HuH-7.5 (cell line): ENCODE measurements around the gene MUCL3.
"Not testable (repeated sequence)": the region's sequence is repeated elsewhere in the genome, so short reads cannot be mapped to it uniquely, and the experiment has no call there.

Experiments used
- DNase-seq: peaks from one replicate; pipeline ENCODE4 v3.0.0; 2011; ENCODE audit warnings: low spot score

MUCL3 gene

DNA sequence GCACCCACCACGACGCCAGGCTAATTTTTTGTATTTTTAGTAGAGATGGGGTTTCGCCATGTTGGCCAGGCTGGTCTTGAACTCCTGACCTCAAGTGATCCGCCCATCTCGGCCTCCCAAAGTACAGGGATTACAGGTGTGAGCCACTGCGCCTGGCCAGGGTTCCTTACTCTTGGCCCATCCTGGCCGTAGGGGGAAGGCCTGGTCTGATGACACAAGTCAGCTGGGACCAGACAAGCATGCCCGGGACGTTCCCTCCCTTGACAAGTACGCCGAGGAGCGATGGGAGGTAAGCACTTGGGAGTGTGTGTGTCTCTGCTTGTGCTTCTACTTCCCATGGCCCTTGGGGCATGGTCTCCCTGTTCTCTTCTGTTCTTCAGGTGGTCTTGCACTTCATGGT is 30.3 kb upstream of the MUCL3 start:
- DNase-seq = not testable (repeated sequence)

DNA sequence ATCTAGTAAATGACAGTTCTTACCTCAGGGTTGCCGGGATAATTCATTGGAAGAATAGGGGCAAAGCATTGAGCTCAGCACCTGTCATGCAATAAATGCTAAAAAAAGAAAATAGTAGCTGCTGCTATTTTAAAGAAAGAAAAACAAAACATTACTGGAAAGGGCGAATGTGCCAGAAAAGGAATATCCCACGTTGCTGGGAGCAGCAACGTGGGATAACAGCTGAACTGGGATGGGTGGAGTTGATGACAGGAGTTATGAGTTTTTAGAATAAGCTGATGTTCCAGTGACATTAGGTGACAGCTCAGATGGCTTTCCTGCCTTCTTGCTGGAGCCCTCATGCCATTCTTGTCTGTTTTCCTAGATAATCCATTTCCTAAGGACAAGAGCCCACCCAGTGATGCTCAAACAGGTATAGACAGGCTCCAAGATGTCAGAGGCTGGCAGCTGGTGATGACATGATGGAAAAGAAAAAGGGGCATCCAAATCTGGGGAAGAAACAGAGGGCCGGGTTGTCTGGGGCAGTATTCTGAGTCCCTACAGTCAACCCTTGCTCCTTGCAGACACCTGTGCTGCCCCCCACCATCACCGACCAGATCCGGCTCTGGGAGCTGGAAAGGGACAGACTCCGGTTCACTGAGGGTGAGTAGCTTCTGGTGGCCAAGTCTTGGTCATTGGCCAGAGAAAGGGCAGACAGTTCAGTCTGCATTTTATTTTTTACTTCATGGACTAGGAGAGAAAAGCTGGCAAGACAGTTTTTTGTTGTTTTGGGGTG is 27.8 kb upstream of the MUCL3 start:
- DNase-seq = no peak

DNA sequence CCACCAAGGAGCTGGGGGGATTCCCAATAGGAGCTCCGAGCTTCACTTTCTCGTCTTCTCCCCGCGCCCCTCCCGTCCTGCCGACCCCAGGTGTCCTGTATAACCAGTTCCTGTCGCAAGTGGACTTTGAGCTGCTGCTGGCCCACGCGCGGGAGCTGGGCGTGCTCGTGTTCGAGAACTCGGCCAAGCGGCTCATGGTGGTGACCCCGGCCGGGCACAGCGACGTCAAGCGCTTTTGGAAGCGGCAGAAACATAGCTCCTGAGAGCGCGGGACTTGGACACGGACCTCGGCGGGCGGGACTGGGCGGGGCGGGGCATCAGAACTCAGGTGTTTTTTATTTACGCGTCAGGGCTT is 27.1 kb upstream of the MUCL3 start:
- DNase-seq = no peak

DNA sequence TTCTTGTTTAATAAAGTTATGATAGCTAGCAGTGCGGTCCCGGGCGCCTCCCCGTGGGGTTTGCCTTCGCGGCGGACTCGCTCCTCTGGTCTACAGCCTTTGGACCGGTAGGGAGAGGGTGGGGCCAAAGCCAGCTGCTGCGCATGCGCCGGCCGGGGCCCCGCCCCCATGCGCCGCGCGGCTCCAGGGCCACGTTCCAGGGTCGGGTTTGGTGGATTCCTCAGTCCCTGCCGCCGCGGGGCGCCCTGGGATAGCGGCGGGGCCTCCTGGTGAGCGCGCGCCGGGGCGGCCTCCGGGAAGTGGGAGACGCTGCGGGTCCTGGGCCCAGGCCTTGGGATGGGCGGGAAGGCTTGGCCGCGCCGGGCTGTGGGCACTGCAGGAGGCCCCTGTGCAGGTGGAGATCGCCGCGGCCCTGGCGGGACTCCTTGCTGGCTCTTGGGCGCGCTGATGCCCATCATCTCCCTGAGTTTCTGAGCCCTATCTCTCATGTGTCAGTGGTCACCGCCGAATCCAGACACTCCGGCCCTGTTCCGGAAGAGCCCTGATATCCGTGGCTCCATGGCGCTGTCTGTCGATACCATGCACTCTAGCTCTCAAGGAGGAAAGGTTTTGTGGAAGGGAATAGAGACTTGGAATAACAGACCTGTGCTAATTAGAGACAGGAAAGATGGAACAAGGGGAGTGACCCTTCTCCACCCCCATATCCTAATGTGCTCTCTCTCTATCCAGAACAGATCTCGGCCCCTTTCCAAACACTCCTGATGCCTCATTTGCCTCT is 26.5 kb upstream of the MUCL3 start, which contains the start of gene VARS2:
Gene VARS2, plus strand, starts transcription at position 163 of the 778 bp plus-strand sequence. Its CDS starts 599 bp downstream, at position 762.
- peak; percentile 93 for DNase-seq

DNA sequence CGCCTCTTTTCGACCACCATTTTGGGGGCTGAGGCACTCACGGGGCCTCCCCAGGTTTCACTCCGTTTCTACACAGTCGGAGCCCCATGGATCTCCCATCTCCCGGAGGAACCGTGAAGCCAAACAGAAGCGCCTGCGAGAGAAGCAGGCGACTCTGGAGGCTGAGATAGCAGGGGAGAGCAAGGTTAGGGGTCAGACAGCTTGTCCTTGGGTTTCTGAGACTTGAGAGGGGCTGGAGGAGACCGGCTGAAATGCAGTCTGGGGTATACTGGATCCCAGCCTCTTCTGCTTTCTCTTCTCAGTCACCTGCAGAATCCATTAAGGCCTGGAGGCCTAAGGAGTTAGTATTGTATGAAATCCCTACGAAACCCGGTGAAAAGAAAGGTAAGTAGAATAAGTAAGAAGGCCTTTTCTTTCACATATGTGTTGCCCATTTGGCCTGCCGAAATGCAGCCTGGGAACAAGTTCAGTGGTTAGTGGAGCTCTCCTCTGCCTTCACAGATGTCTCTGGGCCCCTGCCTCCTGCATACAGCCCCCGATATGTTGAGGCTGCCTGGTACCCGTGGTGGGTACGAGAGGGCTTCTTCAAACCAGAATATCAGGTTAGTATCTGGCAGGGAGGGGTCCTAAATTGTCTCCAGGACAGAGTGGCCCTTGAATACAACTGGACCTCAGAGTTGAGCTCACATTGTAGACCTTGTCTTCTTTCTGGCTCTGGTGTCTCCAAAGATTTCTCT is 25.8 kb upstream of the MUCL3 start:
- DNase-seq = no peak

DNA sequence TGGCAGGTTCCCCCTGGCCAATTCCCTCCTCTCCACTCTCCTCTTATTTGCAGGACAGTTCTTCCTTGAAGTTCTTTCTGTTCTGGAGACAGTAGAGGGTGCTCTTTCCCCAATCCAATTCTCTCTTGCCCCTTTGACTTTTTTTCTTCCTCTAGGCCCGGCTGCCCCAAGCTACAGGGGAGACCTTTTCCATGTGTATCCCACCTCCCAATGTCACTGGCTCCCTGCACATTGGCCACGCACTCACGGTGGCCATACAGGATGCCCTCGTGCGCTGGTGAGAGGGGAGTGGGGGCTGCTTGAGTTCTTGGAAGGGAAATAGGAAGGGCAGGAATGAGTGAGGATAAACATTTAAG is 25.2 kb upstream of the MUCL3 start:
- peak; percentile 72 for DNase-seq

DNA sequence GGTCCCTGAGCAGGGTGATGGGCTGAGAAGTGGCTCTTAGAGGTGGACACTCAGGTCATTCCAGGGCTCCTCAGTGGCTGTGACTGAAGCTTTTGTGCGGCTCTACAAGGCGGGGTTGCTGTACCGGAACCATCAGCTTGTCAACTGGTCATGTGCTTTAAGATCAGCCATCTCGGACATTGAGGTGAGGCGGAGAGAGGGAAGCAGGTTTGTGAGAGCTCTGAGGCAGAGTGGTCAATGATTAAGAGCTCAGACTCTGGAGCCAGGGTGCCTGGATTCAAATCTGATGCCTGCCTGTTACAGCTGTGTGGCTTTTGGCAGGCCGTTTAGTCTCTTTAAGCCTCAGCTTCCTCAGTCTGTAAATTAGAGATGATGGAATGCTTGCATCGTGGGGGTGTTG is 23.7 kb upstream of the MUCL3 start:
- DNase-seq = no peak

DNA sequence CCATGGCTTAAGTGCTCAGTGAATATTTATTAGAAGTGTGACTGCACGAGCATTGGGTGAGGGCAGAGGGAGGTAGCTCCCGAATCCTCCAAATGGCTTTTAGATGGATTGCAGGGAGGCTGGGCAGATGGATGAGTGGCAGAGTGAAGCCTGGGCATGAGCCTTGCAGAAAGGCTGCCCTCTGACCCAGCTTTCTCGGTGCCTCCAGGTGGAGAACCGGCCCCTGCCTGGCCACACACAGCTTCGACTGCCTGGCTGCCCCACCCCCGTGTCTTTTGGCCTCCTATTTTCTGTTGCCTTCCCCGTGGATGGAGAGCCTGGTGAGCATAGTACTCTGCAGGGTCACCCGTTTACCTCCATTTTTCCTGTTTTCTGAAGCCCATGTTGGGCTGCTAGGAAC is 23.3 kb upstream of the MUCL3 start:
- DNase-seq = no peak

DNA sequence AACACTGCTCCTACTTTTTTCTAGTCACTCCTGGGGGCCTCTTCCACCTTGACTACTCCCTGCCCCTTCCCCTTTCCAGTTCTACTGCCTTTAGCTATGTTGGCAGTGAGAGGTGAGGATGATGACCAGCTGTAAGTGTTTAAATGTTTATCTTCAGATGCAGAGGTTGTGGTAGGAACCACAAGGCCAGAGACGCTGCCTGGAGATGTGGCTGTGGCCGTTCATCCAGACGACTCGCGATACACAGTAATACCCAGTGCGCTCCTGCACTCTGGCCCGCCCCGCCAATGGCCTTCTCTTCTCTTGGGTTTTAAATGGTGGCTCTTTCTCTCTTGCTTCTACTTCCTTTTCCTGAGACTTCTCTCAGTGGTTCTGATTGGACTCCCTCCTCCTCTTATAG is 22.1 kb upstream of the MUCL3 start:
- DNase-seq = no peak

DNA sequence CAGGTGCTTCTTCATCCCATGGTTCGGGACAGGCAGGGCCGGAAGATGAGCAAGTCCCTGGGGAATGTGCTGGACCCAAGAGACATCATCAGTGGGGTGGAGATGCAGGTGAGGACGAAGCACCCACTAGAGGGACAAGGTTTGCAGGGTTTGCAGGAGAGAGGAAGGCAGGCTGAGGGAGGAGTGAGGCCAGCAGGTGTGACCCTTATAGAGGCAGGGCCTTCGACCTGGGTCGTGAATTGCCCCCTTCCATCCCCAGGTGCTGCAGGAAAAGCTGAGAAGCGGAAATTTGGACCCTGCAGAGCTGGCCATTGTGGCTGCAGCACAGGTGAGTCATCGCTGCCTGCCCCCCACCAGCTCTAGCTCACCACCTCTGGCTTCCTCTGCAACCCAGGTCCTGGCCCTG is 18.3 kb upstream of the MUCL3 start:
- no peak for DNase-seq

DNA sequence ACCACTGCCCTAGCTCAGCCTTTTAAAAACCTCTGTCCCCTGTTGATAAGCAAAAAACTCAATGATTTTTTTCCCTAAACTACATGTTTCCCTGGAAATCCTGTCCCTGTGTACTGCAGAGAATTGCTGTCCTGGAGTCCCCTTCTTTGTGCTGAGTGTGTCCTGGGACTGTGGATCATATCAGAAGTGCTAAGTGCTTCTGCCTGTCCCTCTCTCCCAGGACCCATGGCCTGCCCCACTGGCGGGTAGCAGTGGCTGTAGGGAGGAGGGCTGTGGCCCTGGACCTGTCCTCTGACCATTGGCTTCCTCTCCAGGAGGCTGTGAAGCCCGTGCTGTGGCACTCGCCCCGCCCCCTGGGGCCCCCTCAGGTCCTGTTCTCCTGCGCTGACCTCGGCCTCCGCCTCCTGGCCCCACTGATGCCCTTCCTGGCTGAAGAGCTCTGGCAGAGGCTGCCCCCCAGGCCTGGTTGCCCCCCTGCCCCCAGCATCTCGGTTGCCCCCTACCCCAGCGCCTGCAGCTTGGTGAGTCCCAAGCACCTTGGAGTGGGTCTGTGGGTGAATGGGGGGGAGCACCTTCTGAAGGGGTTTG is 16.6 kb upstream of the MUCL3 start:
- not testable (repeated sequence) for DNase-seq

DNA sequence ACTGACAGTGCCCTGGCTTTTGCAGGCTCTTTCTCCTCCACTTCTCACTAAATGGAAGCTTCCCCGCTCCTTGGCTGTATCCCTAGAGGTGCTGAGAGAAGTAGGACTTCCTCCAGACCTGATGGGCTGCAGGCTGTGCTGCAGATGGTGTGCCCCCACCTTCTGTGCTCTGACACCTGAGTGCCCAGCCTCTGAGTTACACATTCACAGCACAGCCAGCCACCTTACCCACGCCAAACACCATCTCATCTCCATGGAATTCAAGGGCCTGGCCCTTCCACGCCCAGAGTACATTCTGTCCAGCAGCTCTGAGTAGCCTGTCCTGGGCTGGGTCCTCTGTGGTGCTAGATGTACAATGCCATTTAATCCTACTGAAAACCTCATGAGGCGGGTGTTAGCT is 14.1 kb upstream of the MUCL3 start:
- DNase-seq = no peak

DNA sequence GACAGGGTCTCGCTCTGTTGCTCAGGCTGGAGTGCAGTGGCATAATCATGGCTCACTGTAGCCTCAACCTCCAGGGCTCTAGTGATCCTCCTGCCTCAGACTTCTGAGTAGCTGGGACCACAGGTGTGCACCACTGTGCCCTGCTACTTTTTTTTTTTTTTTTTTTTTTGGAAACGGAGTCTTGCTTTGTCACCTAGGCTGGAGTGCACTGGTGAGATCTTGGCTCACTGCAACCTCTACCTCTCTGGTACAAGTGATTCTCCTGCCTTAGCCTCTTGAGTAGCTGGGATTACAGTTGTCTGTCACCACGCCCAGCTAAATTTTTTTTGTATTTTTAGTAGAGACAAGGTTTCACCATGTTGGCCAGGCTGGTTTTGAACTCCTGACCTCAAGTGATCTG is 13.7 kb upstream of the MUCL3 start:
- not testable (repeated sequence) for DNase-seq

DNA sequence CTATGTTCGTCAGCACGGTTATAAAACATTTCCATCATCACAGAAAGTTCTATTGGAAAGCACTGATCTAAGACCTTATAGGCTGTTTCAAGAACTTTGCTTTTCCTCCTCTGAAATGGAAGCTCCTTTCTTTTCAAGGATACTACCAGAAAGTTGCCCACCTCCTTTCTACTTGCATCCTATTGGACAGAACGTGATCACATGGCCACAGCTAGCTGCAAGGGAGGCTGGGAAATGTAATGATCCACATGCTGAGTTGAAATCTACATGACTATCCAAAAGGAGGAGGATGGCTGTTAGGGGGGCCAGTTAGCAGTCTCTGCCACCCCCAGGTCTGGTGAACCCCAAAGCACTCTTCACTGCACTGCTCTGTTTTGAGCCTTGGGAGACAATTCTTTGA is 12.1 kb upstream of the MUCL3 start:
- no peak for DNase-seq

DNA sequence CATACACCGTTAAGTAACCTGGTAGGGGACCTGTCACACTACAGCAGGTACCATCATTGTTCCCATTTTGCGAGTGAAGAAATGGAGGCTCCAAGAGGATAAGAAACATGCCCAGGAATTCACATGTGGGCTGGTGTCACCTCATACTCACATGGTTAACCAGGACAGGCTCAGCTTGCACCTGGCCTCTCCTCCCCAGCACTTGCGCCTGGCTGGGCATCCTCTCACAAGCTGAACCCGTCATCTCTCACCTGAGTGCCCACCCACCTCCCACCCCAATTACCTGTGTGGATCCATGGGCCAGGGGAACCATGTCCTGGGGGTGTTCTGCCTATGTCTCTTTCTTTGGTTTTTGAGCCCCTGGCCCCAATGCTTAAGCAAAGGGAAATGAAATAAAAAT is 10.3 kb upstream of the MUCL3 start:
- DNase-seq = no peak

DNA sequence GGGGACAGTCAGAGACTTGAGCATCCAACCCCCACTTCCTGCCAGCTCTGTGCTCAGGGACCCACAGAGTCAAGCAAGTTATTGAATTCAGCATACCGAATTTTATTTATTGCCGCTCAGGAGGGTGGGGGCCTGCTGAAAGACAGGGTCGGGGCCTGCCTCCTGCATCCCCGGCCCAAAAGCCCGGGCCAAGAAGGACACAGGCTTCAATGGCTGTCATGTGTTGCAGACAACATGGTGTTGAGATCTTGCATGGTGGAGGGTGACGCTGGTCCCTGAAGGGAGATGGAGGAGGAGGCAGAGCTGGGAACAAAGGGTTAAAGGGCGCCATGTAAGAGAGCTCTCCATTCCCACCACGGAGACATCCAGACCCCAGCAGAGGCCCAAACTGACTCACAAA is 9.5 kb upstream of the MUCL3 start:
- DNase-seq = no peak

DNA sequence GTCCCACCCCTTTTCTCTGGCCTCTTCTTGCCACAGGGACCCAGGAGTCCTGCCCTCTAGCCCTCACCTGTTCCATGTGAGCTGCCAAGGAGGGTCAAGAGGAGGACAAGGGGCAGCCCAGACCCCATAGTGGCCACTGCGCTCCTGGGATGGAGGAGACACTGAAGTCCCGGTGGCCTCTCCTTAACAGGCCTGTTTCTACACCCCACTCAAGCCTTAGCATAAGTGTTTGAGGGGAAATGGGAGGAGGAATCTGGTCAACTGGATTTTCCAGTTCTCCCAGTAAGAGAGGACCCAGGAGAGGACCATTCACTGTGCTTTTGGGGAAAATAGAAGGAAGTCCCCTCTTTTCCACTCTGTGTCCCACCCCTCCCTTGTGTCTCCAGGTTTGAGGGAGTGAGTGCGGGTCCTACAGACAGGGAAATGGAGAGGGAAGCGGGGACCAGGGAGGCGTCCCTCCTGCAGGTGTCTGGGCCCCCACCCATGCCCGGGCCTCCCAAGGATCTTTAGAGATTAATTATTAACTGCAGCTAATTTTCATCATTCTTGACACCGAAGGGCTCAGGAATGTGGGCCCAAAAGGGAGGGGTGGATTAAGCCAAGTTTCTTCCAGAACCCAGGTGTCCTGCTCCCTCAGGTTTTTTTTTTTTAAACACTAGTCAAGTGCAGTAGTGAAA is 8.7 kb upstream of the MUCL3 start, which contains the start of gene SFTA2:
Gene SFTA2, minus strand, starts transcription at position 202 of the 677 bp plus-strand sequence. Its CDS starts 74 bp downstream, at position 128.
- no peak for DNase-seq

DNA sequence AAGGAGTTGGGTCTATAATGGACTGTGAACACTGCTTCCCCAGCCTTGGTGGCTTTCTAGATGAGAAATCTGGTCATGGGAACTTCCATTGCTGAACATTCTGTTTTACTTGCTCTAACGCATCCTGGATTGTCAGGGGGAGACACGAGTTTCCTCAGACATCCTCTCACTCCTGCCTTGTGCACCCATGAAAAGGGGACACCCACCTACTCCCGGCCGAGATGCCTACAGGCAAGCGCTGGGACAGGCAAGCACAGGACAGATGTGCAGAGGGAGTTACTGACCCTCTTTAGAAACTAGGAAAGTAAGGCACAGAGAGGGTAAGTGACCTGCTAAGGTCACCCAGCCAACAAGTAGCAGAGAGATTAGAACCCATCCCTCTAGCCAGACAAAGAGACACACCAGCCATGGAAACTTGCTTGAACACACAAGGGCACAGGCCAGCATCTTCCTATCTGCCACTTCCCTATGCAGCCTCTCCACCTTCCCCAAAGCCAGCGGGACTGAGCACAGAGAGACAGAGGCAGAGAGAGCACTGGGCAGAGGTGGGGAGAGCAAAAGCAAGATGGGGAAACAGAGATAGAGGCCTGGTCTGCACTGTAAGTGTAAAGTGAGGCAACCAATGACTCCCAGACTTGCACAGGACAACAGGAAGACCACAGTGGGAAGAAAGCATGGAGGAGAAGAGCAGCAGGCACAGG is 8.0 kb upstream of the MUCL3 start:
- DNase-seq = no peak

DNA sequence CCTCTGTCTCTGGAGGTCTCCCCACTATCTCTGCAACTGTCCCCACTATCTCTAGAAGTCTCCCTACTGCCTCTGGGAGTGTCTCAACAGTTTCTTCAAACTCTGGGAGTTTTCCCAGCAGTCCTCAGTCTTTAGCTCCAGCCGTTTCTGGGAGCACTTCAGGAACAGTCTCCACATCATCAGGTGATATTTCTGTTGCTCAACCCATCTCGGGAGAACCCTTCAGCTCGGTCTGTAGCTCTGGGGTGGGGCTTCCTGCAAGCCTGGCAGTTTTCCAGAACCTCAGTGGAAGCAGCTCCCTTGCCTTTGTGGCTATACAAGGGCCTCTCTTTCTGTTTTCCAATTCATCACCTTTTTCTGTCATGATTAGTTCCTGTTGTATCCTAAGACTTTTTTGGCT is 5.8 kb upstream of the MUCL3 start:
- no peak for DNase-seq

DNA sequence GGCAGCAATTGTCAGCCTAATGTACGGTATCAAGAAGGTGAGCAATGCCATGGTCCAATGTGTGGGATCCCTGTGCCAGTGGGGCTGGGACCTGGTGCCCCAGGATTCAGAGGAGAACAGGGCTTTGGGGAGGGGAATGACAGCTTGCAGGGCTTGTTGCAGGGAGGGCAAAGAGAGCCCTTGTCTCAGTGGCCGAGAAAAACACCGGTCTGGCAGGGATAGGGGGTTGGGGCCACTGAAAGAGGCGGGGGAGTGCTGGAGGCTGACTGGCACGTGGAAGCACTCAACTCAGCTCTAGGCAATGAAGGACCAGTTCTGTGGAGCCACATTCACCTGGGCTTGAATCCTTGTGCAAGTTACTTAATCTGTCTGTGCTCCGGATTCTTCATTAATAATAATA is 3.5 kb upstream of the MUCL3 start:
- no peak for DNase-seq

DNA sequence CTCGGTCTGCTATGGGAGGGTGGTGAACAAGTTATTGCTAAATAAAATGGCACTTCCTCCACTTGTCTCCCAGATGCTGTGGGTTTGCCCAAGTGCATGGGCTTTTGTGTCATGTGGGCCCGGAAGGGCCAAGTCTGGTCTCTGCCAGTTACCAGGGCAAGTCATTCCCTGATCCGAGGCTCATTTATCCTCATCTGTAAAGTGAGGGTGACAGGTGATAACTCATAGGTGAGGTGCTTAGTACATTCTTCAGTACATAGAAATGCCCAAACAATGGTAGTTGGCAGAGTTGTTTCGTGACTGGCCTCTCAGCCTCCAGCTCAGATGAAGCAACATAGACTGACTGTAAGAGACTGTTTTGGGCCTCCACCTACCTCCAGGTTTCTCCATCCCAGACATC is 2.0 kb upstream of the MUCL3 start:
- no peak for DNase-seq
